ENCODE measurements around the gene CLIC3. TPM values are rescaled to one million over a fixed set of nuclear protein-coding genes. Genes with fewer than 3 reads are reported as not detected.

CLIC3 gene
- total RNA-seq, 1 experiment from 2014 or later, result not detected

- CTCF ChIA-PET, result interaction anchor here (0.6 to 0.8 kb wide), 2 partner anchors 33 to 35 kb away, joined by 3 to 4 read pairs; no protein-coding TSS in a partner anchor
- peaks cover 19% of the 10 kb centered on the region for H3K4me1 ChIP-seq (ENCODE audit: insufficient read depth, low read length, poor library complexity, severe bottlenecking)
- no peak within 1 kb of the TSS for H3K27ac ChIP-seq (ENCODE audit: low read depth, low read length, poor library complexity, severe bottlenecking)
- H3K4me3 ChIP-seq (ENCODE audit: low read depth, low read length, poor library complexity, severe bottlenecking), result no peak within 1 kb of the TSS
- H3K36me3 ChIP-seq (ENCODE audit: insufficient read depth, low read length, poor library complexity, severe bottlenecking), result no peaks in the 10 kb centered on the region
- no TSS peak for BruUV-seq (replicated peaks)
- no peaks in the 10 kb centered on the region for H3K9me3 ChIP-seq (ENCODE audit: low read depth, low read length, poor library complexity, severe bottlenecking)
- no peak for DNase-seq (ENCODE audit: low spot score)
- no peaks in the 10 kb centered on the region for H3K27me3 ChIP-seq (replicated peaks; ENCODE audit: insufficient read depth, low read depth, low read length, poor library complexity)
- no peak for TF ChIP-seq EZH2 (IDR thresholded peaks at IDR 0.05; ENCODE audit: borderline replicate concordance, low read depth, low read length, poor library complexity, severe bottlenecking)
- TF ChIP-seq, protein P1, sequence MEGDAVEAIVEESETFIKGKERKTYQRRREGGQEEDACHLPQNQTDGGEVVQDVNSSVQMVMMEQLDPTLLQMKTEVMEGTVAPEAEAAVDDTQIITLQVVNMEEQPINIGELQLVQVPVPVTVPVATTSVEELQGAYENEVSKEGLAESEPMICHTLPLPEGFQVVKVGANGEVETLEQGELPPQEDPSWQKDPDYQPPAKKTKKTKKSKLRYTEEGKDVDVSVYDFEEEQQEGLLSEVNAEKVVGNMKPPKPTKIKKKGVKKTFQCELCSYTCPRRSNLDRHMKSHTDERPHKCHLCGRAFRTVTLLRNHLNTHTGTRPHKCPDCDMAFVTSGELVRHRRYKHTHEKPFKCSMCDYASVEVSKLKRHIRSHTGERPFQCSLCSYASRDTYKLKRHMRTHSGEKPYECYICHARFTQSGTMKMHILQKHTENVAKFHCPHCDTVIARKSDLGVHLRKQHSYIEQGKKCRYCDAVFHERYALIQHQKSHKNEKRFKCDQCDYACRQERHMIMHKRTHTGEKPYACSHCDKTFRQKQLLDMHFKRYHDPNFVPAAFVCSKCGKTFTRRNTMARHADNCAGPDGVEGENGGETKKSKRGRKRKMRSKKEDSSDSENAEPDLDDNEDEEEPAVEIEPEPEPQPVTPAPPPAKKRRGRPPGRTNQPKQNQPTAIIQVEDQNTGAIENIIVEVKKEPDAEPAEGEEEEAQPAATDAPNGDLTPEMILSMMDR (conservative IDR thresholded peaks at IDR 0.05; ENCODE audit: low read depth, low read length), result no peak
- intact Hi-C loops (cut with micrococcal nuclease; ENCODE audit: unreplicated experiment), result no loop called here
- POLR2A ChIA-PET (ENCODE audit: low non-redundant PET), result no interaction called here
Observed at GRCh38 chr9:137031904-137032640, 35.7 kb upstream of the CLIC3 start, which contains the start of gene FUT7. Gene FUT7, minus strand, starts transcription at chr9:137032088. Its CDS starts 97 bp downstream, at chr9:137031991.

GRCh38 chr9:137030538-137031527 is 34.5 kb upstream of the CLIC3 start:
- DNase-seq (ENCODE audit: low spot score), result no peak
- Histone ChIP-seq H3K4me1 (ENCODE audit: insufficient read depth, low read length, poor library complexity, severe bottlenecking) (peaks cover 19% of the 10 kb centered on the region), H3K4me3 (ENCODE audit: low read depth, low read length, poor library complexity, severe bottlenecking) (no peak overlapping the region), H3K27me3 (replicated peaks; ENCODE audit: insufficient read depth, low read depth, low read length, poor library complexity) (no peaks in the 10 kb centered on the region), H3K9me3 (ENCODE audit: low read depth, low read length, poor library complexity, severe bottlenecking) (no peaks in the 10 kb centered on the region), H3K36me3 (ENCODE audit: insufficient read depth, low read length, poor library complexity, severe bottlenecking) (no peaks in the 10 kb centered on the region), H3K27ac (ENCODE audit: low read depth, low read length, poor library complexity, severe bottlenecking) (no peak overlapping the region)
- no peak for TF ChIP-seq EZH2 (IDR thresholded peaks at IDR 0.05; ENCODE audit: borderline replicate concordance, low read depth, low read length, poor library complexity, severe bottlenecking)
- TF ChIP-seq, protein P1 (conservative IDR thresholded peaks at IDR 0.05; ENCODE audit: low read depth, low read length), result no peak
- ChIA-PET POLR2A (ENCODE audit: low non-redundant PET) (no interaction called here), CTCF (interaction anchor here (1.6 kb wide), 1 partner anchor 158 kb away, joined by 3 read pairs; no protein-coding TSS in a partner anchor)
- BruUV-seq (replicated peaks), result no TSS peak
- intact Hi-C loops (cut with micrococcal nuclease; ENCODE audit: unreplicated experiment), result no loop called here

DNA sequence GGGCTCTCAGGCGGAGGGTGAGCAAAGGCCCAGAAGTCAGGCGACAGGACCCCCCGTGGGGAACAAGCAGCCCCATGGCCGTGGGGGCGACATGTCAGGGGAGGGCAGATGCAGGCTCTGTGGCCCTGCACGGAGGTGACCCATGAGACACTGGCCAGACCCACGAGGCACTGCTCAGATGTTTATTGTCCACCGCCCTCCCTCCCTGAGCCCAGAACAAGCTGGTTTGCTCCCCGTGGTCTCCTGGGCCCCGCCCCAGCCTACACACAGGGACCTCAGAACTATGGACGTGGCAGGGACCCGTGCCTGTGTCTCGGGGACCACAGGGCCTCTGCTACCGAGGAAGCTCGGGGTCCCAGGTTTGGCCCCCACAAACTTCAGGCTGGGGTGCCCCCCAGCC is 33.6 kb upstream of the CLIC3 start:
- peaks cover 17% of the 10 kb centered on the region for H3K4me1 ChIP-seq (ENCODE audit: insufficient read depth, low read length, poor library complexity, severe bottlenecking)
- no peaks in the 10 kb centered on the region for H3K27me3 ChIP-seq (replicated peaks; ENCODE audit: insufficient read depth, low read depth, low read length, poor library complexity)
- H3K4me3 ChIP-seq (ENCODE audit: low read depth, low read length, poor library complexity, severe bottlenecking), result no peak overlapping the region
- intact Hi-C loops (cut with micrococcal nuclease; ENCODE audit: unreplicated experiment), result no loop called here
- TF ChIP-seq EZH2 (IDR thresholded peaks at IDR 0.05; ENCODE audit: borderline replicate concordance, low read depth, low read length, poor library complexity, severe bottlenecking), result no peak
- TF ChIP-seq, protein P1 (conservative IDR thresholded peaks at IDR 0.05; ENCODE audit: low read depth, low read length), result no peak
- ChIA-PET CTCF (interaction anchor here (0.5 to 1.6 kb wide), 10 partner anchors 19 to 239 kb away, joined by 3 to 9 read pairs (median 4); partner anchors contain the start of genes PAXX, SAPCD2, TMEM141 and TRAF2), POLR2A (ENCODE audit: low non-redundant PET) (interaction anchor here (0.5 kb wide), 1 partner anchor 207 kb away, joined by 3 read pairs; no protein-coding TSS in a partner anchor)
- H3K9me3 ChIP-seq (ENCODE audit: low read depth, low read length, poor library complexity, severe bottlenecking), result no peaks in the 10 kb centered on the region
- DNase-seq (ENCODE audit: low spot score), result no peak
- H3K27ac ChIP-seq (ENCODE audit: low read depth, low read length, poor library complexity, severe bottlenecking), result no peak overlapping the region
- no peaks in the 10 kb centered on the region for H3K36me3 ChIP-seq (ENCODE audit: insufficient read depth, low read length, poor library complexity, severe bottlenecking)
- no TSS peak for BruUV-seq (replicated peaks)

Data from A673 (cell line).